HG02840 (cell line): ENCODE results near the gene HDHD3.
"Not testable (repeated sequence)": the region's sequence is repeated elsewhere in the genome, so short reads cannot be mapped to it uniquely, and the experiment has no call there.

Experiments
- ATAC-seq: cut with Tn5 transposase; IDR thresholded peaks from one replicate; pipeline ENCODE4 v1.9.1; 2021; ENCODE audit warnings: mild to moderate bottlenecking, moderate library complexity, moderate number of reproducible peaks; ENCODE audit not compliant: unreplicated experiment, low FRiP score

Gene HDHD3

DNA sequence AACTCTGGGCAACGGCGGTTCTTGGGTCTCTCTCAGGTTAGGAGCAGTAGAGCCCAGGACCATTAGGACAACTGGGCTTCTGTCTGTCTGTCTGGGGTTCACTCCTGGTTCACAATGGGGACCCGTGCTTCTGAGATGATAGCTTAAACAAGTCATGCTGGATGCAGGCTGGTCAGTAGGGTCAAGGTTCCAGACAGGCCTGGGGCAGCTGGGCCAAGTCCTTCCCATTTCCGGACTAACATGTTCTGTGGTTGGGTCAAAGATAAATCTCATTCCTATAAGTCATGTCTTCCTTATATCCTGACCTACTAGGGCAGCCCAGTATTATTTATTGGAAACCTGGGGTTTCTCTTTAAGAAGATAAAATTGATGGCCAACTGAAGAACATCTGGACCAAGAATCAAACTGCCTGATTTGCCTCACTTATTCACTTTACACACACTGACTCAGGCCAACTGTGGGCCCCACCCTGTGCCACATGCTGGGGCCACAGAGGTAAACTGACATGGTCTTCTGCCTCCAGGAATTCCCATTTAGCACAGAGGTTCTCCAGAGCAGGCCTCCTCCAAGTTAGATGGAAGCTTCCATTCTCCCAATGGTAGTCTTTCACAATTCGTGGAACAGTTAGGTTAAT lies 8.3 kb downstream of the HDHD3 start:
- ATAC-seq: no peak

DNA sequence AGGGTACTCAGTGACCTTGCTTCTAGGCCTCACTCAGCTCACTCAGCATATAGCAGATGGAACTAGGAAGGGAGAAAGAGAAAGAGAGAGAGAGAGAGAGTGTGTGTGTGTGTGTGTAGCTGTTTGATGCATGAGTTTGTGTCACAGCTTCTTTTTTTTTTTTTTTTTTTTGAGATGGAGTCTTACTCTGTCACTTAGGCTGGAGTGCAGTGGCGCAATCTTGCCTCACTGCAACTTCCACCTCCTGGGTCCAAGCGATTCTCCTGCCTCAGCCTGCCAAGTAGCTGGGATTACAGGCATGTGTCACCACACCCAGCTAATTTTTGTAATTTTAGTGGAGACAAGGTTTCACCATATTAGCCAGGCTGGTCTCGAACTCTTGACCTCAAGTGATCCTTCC lies 11.1 kb downstream of the HDHD3 start:
- not testable (repeated sequence) for ATAC-seq

DNA sequence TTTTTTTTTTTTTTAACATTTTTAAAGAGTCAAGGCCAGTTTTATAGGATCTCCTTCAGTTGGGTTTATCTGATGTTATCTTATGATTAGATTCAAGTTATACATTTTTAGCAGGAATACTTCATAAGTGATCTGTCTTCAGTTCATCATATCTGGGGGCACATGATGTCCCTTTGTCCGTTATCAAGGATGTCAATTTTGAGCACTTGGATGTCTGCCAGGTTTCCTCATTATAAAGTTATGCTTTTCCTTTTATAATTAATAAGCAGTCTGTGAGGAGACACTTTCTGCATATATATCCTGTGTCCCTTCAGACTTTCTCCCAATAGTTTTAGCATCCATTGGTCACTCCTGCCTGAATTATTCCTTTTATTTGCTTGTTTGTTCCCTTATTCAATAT lies 11.8 kb downstream of the HDHD3 start:
- no peak for ATAC-seq

DNA sequence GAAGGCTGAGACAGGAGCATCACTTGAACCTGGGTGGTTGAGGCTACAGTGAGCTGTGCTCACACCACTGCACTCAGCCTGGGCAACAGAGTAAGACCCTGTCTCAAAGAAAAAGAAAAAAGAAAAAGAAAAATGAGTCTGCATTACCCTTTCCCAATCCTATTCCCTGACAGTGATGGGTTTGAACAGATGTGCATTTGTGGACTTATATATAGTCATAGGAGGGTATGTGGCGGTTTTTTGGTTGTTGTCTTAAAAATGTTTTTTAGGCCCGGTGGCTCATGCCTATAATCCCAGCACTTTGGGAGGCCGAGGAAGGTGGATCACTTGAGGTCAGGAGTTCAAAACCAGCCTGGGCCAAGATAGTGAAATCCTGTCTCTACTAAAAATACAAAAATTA lies 13.4 kb downstream of the HDHD3 start:
- ATAC-seq: no peak

DNA sequence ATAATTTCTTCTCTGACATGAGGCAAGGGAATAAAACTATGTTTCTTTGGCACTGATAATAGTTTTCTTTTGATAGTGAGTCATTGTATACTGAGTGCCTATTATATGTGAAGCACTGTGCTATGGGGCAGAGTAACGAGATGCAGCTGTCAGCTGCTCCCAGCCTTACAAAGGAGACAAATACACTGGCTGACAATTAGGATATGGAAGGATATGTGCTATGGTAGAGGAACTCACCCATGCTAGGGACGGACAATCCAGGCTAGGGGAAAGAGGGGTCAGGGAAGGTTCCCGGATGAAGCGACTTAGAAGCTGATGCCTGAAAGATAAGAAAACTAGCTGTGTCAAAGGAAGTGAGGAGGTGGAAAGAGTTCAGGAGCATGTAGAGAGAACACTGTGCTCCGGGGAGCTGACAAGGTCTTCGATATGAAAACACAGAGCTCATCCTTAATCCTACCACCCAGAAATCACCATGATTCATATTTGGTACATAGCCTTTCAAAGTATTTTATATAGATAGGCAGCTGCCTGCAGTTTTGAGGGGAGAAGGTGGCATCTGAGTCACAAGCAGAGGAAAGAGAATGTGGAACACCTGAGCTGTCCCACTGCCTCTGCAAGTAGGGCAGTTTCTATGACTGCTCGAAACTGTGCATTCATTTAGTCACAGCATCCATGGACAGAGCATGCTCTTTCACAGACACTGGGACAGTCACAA lies 15.3 kb downstream of the HDHD3 start:
- ATAC-seq: no peak

- no peak for ATAC-seq
Observed at GRCh38 chr9:113360242-113360842, 16.4 kb downstream of the HDHD3 start.

- no peak for ATAC-seq
Observed at GRCh38 chr9:113359385-113359784, 17.4 kb downstream of the HDHD3 start.

GRCh38 chr9:113356686-113357292 lies 20.0 kb downstream of the HDHD3 start:
- no peak for ATAC-seq

DNA sequence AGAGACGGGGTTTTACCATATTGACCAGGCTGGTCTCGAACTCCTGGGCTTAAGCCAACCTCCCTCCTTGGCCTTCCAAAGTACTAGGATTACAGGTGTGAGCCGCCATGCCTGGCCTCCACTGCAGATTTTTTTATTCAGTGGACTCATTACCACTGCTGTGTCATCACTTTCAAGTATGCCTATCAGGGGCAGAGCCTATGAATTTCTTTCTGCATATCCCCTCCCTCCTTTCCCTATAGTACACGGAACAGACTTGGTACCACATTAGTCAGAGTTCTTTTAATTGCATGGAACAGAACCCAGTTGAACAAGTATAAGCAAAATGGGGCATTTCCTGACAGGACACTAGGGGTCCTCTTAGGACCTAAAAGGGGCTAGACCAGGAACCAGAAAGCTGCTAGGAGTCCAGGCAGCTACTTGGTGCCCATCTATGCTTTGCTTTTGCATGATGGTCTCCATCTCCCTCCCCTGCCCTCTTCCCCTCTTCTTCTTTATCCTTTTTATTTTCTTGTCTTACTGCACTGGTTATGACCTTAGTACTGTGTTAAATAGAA lies 21.7 kb downstream of the HDHD3 start:
- ATAC-seq: no peak

GRCh38 chr9:113352411-113352810 lies 24.4 kb downstream of the HDHD3 start:
- no peak for ATAC-seq

GRCh38 chr9:113352006-113352405 lies 24.8 kb downstream of the HDHD3 start:
- ATAC-seq: no peak

DNA sequence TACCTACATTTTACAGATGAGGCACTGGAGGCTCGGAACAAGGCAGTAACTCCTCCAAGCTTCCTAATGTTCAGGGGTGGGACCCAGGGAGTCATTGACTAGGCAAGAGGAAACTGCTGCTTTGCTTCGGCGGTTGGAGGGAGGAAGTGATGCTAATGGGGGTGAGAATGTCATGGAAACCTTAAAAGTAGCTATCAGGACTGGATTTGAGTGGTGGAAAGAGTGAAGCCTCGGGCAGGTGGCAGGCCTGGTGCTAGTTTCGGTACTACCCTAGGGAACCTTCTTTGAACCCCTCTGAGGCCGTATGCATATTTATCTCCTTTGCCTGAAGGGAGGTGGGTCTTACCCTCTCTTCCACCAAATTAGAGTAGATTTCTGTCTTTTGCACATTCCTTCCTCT lies 25.8 kb downstream of the HDHD3 start:
- ATAC-seq: no peak

- ATAC-seq: no peak
Observed at GRCh38 chr9:113350107-113350661, 26.6 kb downstream of the HDHD3 start.

DNA sequence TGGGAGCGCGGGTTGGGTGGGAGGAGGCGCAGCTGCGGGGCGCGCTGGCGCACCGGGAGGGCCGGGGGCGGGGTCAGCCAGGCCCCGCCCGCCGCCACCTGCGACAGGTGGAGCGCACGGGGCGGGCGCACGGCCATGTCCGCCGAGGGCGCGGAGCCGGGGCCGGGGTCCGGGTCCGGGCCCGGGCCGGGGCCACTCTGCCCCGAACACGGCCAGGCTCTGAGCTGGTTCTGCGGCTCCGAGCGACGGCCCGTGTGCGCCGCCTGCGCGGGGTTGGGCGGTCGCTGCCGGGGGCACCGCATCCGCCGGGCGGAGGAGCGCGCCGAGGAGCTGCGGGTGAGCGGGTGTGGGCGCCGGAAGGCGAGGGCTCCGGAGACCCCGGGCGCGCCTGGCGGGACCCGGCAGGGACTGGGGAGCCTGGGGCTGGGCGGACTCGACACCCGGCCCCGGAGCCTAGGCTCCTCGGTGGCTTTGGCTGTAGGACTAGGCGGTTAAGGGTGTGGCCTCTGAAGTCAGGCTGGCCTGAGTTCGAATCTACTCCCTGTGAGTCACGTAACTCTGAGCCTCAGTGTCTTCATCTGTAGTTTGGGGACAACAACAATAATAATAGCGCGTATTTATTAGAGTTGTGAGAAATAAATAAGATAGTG lies 27.2 kb downstream of the HDHD3 start, which contains the start of gene BSPRY:
TSS of gene BSPRY (plus strand) at position 97 of the 650 bp plus-strand sequence. CDS start at position 136, 39 bp downstream.
- ATAC-seq: no peak

DNA sequence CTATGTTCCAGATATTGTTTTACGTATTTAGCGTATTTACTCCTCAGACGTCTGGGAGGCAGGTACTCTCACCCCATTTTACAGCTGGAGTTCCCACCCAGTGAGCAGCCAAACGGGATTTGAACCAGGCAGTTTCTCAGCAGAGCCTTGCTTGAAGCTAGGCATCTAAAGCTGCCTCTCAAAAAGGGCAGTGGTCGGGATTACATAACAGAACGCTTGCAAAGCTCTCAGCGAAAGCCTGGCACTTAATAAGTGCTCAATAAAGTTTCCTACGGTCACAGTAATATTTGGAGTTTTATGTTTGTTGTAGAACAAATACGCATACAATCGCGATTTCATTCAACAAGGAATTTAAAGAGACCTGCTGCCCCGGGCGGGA lies 27.7 kb downstream of the HDHD3 start:
- ATAC-seq: no peak

GRCh38 chr9:113348437-113348836 lies 28.3 kb downstream of the HDHD3 start:
- ATAC-seq: no peak

- ATAC-seq: no peak
Observed at GRCh38 chr9:113345671-113346070, 31.1 kb downstream of the HDHD3 start.

DNA sequence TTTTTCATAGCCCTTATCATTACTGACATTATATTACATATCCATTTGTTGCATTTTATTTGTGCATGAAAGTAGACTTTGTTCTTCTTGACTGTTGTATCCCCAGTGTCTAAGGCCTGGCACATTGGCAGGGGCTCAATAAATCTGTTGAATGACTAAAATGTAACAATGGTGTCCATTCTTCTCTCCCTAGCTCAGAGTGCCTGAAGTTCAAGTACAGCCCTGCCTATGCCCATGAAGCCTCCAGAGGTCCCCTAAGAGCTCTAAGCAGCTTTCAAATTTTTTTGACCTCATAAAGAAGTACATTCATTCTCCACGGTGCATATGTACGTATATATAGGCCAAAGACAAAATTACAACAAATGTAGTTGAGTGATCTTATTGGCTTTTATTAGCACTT lies 31.6 kb downstream of the HDHD3 start:
- no peak for ATAC-seq

GRCh38 chr9:113343732-113344231 lies 33.0 kb downstream of the HDHD3 start:
- no peak for ATAC-seq
